Cardiac fibroblast (primary cell): ENCODE data around the gene OAT.

Source experiments
- DNase-seq, 2 donors: peaks; one replicate each; pipeline versions ENCODE4 v3.0.0 to v3.0.0-alpha.2; 2010; ENCODE audit warnings: low read depth in 2 of 2
- H3K4me3 ChIP-seq, 2 donors: replicated peaks in 1 of 2; 1 replicate in 1 of 2; 2 replicates in 1 of 2; pipeline ENCODE4 v1.5.1; 2011; ENCODE audit warnings: low read depth in 2 of 2, low read length in 2 of 2, mild to moderate bottlenecking in 2 of 2, moderate library complexity in 1 of 2
- TF ChIP-seq, protein P1 (sequence below): IDR thresholded peaks from one replicate; pipeline ENCODE4 v1.5.1; 2011; ENCODE audit warnings: low read depth, mild to moderate bottlenecking, low read length, inconsistent platforms

Gene OAT

DNA sequence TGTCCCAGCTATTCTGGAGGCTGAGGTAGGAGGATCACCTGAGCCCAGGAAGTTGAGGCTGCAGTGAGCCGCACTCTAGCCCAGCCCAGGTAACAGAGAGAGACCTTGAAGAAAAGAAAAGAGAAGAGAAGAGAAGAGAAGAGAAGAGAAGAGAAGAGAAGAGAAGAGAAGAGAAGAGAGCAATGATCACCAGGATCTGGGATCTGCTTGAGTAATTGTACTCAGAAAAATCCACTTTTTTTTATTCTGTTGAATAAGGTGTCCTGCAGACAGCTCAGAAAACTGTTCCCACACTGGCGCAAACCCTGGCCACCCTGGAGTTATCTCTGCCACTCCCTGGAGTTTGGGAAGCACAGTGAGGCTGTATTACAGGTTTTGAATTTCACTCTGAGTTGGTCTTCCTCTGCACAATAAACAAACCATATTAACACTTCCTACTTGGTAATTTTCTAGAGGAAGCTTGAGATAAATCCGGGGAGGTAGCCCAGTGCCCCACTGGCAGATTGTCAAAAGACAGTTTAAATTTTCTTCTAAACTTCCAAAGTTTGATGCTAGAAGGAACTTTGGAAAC lies 9.6 kb upstream of the OAT start:
- TF ChIP-seq, protein P1, sequence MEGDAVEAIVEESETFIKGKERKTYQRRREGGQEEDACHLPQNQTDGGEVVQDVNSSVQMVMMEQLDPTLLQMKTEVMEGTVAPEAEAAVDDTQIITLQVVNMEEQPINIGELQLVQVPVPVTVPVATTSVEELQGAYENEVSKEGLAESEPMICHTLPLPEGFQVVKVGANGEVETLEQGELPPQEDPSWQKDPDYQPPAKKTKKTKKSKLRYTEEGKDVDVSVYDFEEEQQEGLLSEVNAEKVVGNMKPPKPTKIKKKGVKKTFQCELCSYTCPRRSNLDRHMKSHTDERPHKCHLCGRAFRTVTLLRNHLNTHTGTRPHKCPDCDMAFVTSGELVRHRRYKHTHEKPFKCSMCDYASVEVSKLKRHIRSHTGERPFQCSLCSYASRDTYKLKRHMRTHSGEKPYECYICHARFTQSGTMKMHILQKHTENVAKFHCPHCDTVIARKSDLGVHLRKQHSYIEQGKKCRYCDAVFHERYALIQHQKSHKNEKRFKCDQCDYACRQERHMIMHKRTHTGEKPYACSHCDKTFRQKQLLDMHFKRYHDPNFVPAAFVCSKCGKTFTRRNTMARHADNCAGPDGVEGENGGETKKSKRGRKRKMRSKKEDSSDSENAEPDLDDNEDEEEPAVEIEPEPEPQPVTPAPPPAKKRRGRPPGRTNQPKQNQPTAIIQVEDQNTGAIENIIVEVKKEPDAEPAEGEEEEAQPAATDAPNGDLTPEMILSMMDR, result no peak
- H3K4me3 ChIP-seq, result no peak overlapping the region
- DNase-seq, result no peak

DNA sequence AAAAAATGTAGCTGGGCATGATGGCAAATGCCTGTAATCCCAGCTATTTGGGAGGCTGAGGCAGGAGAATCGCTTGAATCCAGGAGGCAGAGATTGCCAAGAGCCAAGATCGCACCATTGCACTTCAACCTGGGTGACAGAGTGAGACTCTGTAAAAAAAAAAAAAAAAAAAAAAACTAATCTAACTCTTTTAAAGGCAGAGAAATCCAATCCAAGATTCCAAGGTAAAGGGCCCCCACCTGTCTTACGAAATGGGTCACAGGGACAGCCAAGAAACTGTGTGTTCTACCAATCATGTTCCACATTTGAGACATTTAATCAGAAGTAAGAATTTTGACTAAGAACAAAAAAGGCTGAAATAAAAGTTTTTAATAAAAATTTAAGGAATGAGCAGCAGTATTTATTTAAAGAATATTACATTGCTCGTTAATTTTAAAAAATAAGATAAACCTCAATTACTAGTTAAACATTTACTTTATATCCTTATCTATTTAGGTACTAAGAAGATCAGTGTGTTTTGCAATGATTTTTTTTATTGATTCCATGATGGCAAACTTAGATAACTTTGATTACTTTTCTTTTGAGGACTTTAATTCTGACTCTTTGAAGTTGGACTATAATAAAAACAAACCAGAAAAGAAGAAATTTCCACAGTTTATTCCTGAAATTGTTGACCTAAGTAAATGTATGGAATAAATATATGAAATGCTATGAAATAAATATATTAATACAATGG lies 6.7 kb upstream of the OAT start:
- no peak for DNase-seq
- TF ChIP-seq, protein P1, result no peak
- no peak overlapping the region for H3K4me3 ChIP-seq

DNA sequence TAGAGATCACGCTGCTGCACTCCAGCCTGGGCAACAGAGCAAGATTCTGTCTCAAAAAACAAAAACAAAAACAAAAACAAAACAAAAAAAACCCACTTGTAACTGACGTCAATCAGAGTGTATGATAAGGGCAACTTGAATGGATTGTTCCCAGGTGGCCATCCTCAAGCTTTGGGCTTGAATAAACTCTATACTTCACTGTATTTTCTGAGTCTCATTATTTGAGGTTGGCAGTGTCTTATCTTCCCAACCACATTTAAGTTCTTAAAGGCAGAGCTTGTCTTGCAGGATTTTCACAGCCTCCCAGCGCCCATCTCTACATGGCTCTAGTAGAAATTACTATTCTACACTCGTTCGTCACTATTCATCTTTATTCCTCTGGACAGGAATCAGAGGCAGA lies 5.1 kb upstream of the OAT start:
- no peak for DNase-seq
- TF ChIP-seq, protein P1, result no peak
- no peak overlapping the region for H3K4me3 ChIP-seq

DNA sequence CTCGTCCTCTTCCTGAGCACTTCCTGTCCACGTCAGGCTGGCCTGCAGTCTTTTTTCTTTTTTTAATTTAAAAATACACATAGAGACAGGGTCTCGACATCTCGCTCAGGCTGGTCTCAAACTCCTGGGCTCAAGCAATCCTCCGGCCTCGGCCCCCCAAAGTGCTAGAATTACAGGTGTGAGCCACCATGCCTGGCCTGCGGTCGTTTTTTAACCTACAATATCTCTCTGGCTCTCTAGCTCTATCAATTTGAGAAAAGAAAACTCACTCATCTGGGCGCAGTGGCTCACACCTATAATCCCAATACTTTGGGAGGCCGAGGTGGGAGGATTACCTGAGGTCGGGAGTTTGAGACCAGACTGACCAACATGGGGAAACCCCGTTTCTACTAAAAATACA lies 4.0 kb upstream of the OAT start:
- no peak overlapping the region for H3K4me3 ChIP-seq
- TF ChIP-seq, protein P1, result no peak
- no peak for DNase-seq

DNA sequence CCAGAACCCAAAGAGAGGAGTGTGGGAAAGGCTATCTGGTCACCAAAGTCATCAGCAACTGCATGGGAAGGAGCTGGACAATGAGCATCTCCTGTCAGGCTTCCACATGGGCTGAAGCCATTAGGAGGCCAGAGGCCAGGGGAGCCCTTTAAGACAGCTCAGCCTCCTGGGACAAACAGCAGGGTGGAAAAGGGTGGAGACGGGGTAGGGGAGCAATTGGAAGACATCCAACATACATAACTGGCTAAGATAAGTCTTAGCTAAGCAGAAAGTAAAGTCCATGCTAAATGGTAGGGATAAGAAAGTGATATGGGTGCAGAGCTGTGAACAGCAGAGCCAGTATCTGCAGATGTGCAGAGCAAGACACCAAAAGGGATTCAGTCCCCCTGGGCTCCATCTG lies 1.5 kb upstream of the OAT start:
- DNase-seq, result no peak
- TF ChIP-seq, protein P1, result no peak
- H3K4me3 ChIP-seq, result no peak overlapping the region

DNA sequence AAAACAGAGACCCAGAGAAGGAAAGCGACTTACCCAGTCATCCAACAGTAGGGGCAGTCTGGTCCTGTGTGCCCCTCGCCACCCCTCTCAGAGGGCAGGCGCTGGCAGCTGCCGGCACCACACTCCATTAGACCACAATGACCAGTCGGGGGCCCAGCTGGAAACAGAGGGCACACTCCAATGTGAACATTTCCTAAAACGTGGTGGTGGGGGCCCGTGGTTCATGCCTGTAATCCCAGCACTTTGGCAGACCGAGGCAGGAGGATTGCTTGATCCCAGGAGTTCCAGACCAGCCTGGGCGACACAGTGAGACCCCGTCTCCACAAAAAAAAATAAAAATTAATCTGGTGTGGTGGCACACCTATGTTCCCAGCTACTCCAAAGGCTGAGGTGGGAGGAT lies 912 bp upstream of the OAT start:
- H3K4me3 ChIP-seq, result no peak overlapping the region
- TF ChIP-seq, protein P1, result no peak
- DNase-seq, result no peak
